A673 (cell line): Measurements from ENCODE around the gene CLNK. TPM values are rescaled to one million over a fixed set of nuclear protein-coding genes. Genes with fewer than 3 reads are reported as not detected.

Experiments
- BruUV-seq: library from RNA; stranded (reverse); fragments of 400-500 nt; replicated peaks from 2 replicates; lab custom pipeline; 2021; lab: Mats Ljungman, UMichigan
- CTCF ChIA-PET: fragments of 300-600 bp; sonication (Branson Sonifier 250); formaldehyde crosslinking; loops from one replicate; lab custom pipeline; 2022; ENCODE audit warnings: antibody characterized with exemption; lab: Charles Lee
- POLR2A ChIA-PET: fragments of 300-600 bp; sonication (Branson Sonifier 250); formaldehyde crosslinking; loops from one replicate; lab custom pipeline; 2022; ENCODE audit warnings: antibody characterized with exemption; ENCODE audit not compliant: low non-redundant PET; lab: Charles Lee
- DNase-seq: peaks from one replicate; pipeline ENCODE4 v3.0.0-alpha.2; 2015; ENCODE audit warnings: low spot score
- H3K27ac ChIP-seq: fragments of 200-600 bp; sonication (generic); 2 replicates; pipeline ENCODE4 v1.5.1; 2016; ENCODE audit warnings: mixed run types, low read depth, mild to moderate bottlenecking, mixed read lengths, antibody characterized with exemption, low read length; ENCODE audit not compliant: poor library complexity, severe bottlenecking
- H3K27me3 ChIP-seq: fragments of 200-600 bp; sonication (generic); replicated peaks from 2 replicates; pipeline ENCODE4 v1.6.1; 2017; ENCODE audit warnings: mixed run types, low read depth, mild to moderate bottlenecking, mixed read lengths, antibody characterized with exemption, low read length; ENCODE audit not compliant: insufficient read depth, poor library complexity
- H3K36me3 ChIP-seq: fragments of 200-600 bp; sonication (generic); 2 replicates; pipeline ENCODE4 v1.6.1; 2016; ENCODE audit warnings: mixed run types, mild to moderate bottlenecking, mixed read lengths, antibody characterized with exemption, low read length; ENCODE audit not compliant: insufficient read depth, poor library complexity, severe bottlenecking
- H3K4me1 ChIP-seq: fragments of 200-600 bp; sonication (generic); 2 replicates; pipeline ENCODE4 v1.6.1; 2017; ENCODE audit warnings: mixed run types, mild to moderate bottlenecking, mixed read lengths, antibody characterized with exemption, low read length; ENCODE audit not compliant: insufficient read depth, poor library complexity, severe bottlenecking
- H3K4me3 ChIP-seq: fragments of 200-600 bp; sonication (generic); 2 replicates; pipeline ENCODE4 v1.5.1; 2016; ENCODE audit warnings: low read depth, mixed run types, mild to moderate bottlenecking, mixed read lengths, low read length; ENCODE audit not compliant: poor library complexity, severe bottlenecking
- H3K9me3 ChIP-seq: fragments of 200-600 bp; sonication (generic); 2 replicates; pipeline ENCODE4 v1.6.1; 2016; ENCODE audit warnings: mixed run types, low read depth, mild to moderate bottlenecking, mixed read lengths, antibody characterized with exemption, low read length; ENCODE audit not compliant: poor library complexity, severe bottlenecking
- CTCF ChIP-seq: fragments of 300-800, 200-600 bp; sonication (generic); conservative IDR thresholded peaks from 2 replicates; pipeline ENCODE4 v1.5.1; 2017; ENCODE audit warnings: low read depth, mild to moderate bottlenecking, antibody characterized with exemption, low read length, moderate library complexity, mixed read lengths
- EZH2 ChIP-seq: fragments of 200-600 bp; sonication (generic); IDR thresholded peaks from 2 replicates; pipeline ENCODE4 v1.6.1; 2017; ENCODE audit warnings: borderline replicate concordance, low read depth, mild to moderate bottlenecking, mixed read lengths, antibody characterized with exemption, low read length; ENCODE audit not compliant: poor library complexity, severe bottlenecking
- intact Hi-C: fragments of 100-400 bp; cut with micrococcal nuclease; formaldehyde crosslinking; loops from one replicate; pipeline ENCODE4 v1.10.0; 2022; ENCODE audit not compliant: unreplicated experiment
- total RNA-seq: library from RNA; stranded (reverse); gene quantifications from 2 replicates; pipeline ENCODE4 v1.2.3, GENCODE V29; 2021

CLNK gene
- total RNA-seq, 1 experiment from 2014 or later, result not detected

GRCh38 chr4:10682397-10682796 lies 2.2 kb downstream of the CLNK start:
- TF ChIP-seq EZH2 (no peak), CTCF (no peak)
- POLR2A ChIA-PET, result no interaction called here
- BruUV-seq, result no TSS peak
- no peaks in the 10 kb centered on the region for H3K4me1 ChIP-seq
- CTCF ChIA-PET, result no interaction called here
- intact Hi-C loops, result no loop called here
- no peak for DNase-seq
- no peaks in the 10 kb centered on the region for H3K27me3 ChIP-seq
- H3K27ac ChIP-seq, result no peak overlapping the region
- H3K36me3 ChIP-seq, result no peaks in the 10 kb centered on the region
- peaks cover 8% of the 10 kb centered on the region for H3K9me3 ChIP-seq
- H3K4me3 ChIP-seq, result no peak overlapping the region

DNA sequence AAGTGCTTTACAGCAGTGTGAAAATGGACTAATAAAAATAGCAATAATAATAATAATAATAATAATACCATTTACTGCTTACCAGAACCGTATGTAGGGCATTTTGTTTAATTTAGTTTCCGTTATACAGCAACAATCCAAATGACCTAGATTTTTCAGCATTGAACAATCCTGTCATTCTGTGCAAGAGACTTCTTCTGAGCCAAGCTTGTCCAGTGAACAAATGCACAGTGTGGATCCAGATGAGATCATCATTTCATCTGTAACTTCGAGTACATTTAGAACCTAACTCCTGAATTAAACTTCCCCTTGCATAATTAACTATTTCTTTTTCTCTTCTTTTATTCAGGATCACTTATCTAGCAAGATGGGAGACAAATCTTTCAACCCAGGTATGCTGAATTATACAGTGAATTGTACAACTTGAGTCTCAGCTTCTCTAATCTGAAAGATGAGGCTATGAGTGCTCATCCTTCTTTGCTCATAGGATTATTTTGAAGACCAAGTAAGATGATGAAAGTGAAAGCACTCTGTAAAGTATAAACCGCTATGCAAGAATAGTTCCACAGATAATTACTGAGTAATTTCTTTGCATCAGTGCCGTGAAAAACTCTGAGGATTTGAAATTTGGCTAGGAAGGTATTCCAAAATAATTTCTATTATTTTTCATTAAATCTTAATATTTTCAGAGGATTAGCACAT lies 6.6 kb downstream of the CLNK start:
- POLR2A ChIA-PET, result no interaction called here

DNA sequence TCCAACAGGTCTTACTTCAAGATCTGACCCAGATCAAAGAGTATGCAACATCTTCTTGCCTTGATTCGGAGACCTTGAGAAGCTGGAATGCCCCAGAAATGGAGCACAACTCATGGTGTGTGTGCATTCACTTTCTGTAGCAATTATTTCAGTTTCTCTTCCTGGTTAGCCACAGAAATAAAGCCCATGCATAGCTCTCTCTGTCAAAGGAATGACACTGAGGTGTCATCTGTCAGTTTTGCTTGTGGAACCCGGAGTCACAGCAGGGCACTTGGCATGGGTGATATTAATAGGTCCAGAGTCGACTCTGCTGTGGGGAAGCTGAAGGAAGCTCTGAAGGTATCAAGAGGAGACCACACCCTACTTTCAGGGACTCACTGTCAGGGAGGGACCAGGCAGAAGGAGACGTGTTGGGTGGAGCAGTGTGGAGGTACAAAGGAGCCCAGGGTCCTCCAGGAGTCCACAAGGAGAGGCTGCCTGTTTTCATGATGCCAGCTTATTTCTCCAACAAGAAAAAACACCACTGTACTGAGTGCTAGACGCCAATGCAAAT lies 10.7 kb downstream of the CLNK start:
- TF ChIP-seq EZH2 (no peak), CTCF (no peak)
- intact Hi-C loops, result no loop called here
- Histone ChIP-seq H3K4me1 (no peaks in the 10 kb centered on the region), H3K9me3 (peaks cover 8% of the 10 kb centered on the region), H3K36me3 (no peaks in the 10 kb centered on the region), H3K4me3 (no peak overlapping the region), H3K27me3 (no peaks in the 10 kb centered on the region), H3K27ac (no peak overlapping the region)
- BruUV-seq, result no TSS peak
- CTCF ChIA-PET, result no interaction called here
- no peak for DNase-seq
- POLR2A ChIA-PET, result no interaction called here

More for the DNA sequence above, 6.6 kb downstream of the CLNK start:
- H3K9me3 ChIP-seq, result no peaks in the 10 kb centered on the region
- no peak overlapping the region for H3K4me3 ChIP-seq
- TF ChIP-seq EZH2 (no peak), CTCF (no peak)
- no TSS peak for BruUV-seq
- intact Hi-C loops, result no loop called here
- H3K4me1 ChIP-seq, result no peaks in the 10 kb centered on the region
- H3K27me3 ChIP-seq, result no peaks in the 10 kb centered on the region
- CTCF ChIA-PET, result no interaction called here
- no peak for DNase-seq
- no peak overlapping the region for H3K27ac ChIP-seq
- no peaks in the 10 kb centered on the region for H3K36me3 ChIP-seq
